ENCODE data around the gene GPR55. TPM values are rescaled to one million over a fixed set of nuclear protein-coding genes. Genes with fewer than 3 reads are reported as not detected.
A peak's percentile ranks its signal among the peaks of the same experiment; 100 is the strongest.

GPR55 gene
- total RNA-seq, 2 donors from 2014 or later = 3.8 to 8.3 TPM

- Mint-ChIP-seq H3K27ac (no peak overlapping the region), H3K4me1 (peaks cover 22% of the 10 kb centered on the region), H3K36me3 (ENCODE audit: low read depth) (peaks cover 8% of the 10 kb centered on the region), H3K4me3 (no peak overlapping the region), H3K27me3 (peaks cover 16% of the 10 kb centered on the region)
- peak; percentile 41 for ATAC-seq
- H3K9me3 ChIP-seq (ENCODE audit: control insufficient read depth, low read length, poor library complexity, severe bottlenecking) = no peaks in the 10 kb centered on the region
- DNase-seq = no peak
Measured at GRCh38 chr2:230913406-230914143, 11.5 kb downstream of the GPR55 start.

DNA sequence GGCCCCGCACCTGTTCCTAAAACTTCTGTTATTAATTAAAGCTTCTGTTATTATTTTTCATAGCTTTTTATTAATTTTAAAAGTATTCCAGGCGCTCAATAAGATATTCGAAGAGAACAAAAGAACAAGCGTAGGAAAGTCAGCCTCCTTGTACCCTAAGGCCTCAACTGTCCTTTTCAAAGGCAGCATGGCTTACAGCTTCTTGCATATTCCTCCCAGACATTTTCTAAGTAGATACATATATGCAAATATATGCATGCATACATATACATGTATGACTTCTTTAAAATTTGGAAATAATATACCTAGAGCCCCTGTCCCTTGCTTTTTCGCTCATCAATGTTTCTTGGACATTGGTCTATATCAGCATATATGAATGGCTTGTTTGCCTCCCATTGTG is 12.3 kb downstream of the GPR55 start:
- H3K27ac Mint-ChIP-seq = no peak overlapping the region
- H3K9me3 ChIP-seq (ENCODE audit: control insufficient read depth, low read length, poor library complexity, severe bottlenecking) = no peaks in the 10 kb centered on the region
- ATAC-seq = no peak
- peaks cover 24% of the 10 kb centered on the region for H3K4me1 Mint-ChIP-seq
- no peak for DNase-seq
- H3K4me3 Mint-ChIP-seq = no peak overlapping the region
- H3K36me3 Mint-ChIP-seq (ENCODE audit: low read depth) = peaks cover 8% of the 10 kb centered on the region
- H3K27me3 Mint-ChIP-seq = peaks cover 16% of the 10 kb centered on the region

DNA sequence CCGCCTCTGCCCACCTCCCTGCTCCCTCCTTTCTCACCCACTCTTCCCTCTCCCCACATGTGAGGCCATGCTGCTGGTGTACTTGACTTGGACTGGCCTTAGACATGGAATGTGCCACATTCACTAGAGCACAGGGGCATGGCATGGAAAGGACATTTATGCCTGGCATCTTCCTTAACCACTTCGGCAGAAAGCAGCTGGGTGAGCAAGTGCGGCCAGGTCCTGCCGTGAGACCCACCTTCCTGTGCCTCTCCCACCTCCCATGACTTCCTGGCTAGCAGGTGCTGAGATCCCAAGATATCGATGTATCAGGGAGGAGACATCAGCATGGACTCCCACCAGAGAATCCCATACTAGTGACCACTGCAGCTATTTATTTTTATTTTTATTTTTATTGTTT is 13.0 kb downstream of the GPR55 start:
- H3K27me3 Mint-ChIP-seq = peaks cover 16% of the 10 kb centered on the region
- H3K4me1 Mint-ChIP-seq = peaks cover 24% of the 10 kb centered on the region
- DNase-seq (no peak), ATAC-seq (no peak)
- H3K4me3 Mint-ChIP-seq = no peak overlapping the region
- H3K27ac Mint-ChIP-seq = no peak overlapping the region
- peaks cover 8% of the 10 kb centered on the region for H3K36me3 Mint-ChIP-seq (ENCODE audit: low read depth)
- no peaks in the 10 kb centered on the region for H3K9me3 ChIP-seq (ENCODE audit: control insufficient read depth, low read length, poor library complexity, severe bottlenecking)

DNA sequence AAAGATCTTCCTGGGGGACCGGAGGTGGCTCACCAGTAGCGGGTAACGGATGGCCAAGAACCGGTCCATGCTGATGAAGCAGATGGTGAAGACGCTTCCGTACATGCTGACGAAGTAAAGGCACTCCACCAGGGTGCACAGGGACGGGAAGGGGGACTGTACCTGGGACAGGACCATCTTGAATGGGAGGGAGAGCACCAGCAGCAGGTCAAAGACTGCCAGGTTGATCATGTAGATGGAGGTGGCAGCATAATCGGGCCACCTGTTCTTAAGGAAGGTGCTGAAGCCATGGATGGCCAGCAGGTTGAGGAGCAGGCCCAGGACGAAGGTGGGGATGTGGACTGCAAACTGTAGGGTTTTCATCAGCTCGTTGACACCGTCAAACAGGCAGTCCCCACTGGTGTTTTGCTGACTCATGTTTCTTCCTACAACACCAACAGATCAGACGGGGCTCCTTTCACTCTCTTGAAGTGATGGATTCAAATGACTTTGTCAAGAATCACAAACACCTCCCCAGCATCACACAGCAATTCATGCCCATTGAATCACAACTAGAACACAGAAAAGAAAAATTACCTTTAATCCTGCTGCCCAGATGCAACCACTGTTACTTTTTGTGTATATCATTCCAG is 14.4 kb downstream of the GPR55 start:
- Mint-ChIP-seq H3K4me1 (peaks cover 30% of the 10 kb centered on the region), H3K27ac (no peak overlapping the region), H3K27me3 (peaks cover 16% of the 10 kb centered on the region), H3K4me3 (no peak overlapping the region), H3K36me3 (ENCODE audit: low read depth) (peaks cover 8% of the 10 kb centered on the region)
- DNase-seq (no peak), ATAC-seq (no peak)
- H3K9me3 ChIP-seq (ENCODE audit: control insufficient read depth, low read length, poor library complexity, severe bottlenecking) = no peaks in the 10 kb centered on the region

- peak overlapping the region; percentile 22 for H3K27ac Mint-ChIP-seq
- peaks cover 8% of the 10 kb centered on the region for H3K36me3 Mint-ChIP-seq (ENCODE audit: low read depth)
- H3K27me3 Mint-ChIP-seq = peaks cover 14% of the 10 kb centered on the region
- DNase-seq (no peak), ATAC-seq (no peak)
- no peak overlapping the region for H3K4me3 Mint-ChIP-seq
- peaks cover 34% of the 10 kb centered on the region for H3K4me1 Mint-ChIP-seq
- H3K9me3 ChIP-seq (ENCODE audit: control insufficient read depth, low read length, poor library complexity, severe bottlenecking) = no peaks in the 10 kb centered on the region
Measured at GRCh38 chr2:230909841-230910545, 15.0 kb downstream of the GPR55 start.

GRCh38 chr2:230908595-230909191 is 16.3 kb downstream of the GPR55 start:
- H3K9me3 ChIP-seq (ENCODE audit: control insufficient read depth, low read length, poor library complexity, severe bottlenecking) = no peaks in the 10 kb centered on the region
- H3K4me1 Mint-ChIP-seq = peaks cover 32% of the 10 kb centered on the region
- H3K27me3 Mint-ChIP-seq = peaks cover 8% of the 10 kb centered on the region
- no peak overlapping the region for H3K4me3 Mint-ChIP-seq
- no peak for DNase-seq
- ATAC-seq = no peak
- H3K36me3 Mint-ChIP-seq (ENCODE audit: low read depth) = peaks cover 6% of the 10 kb centered on the region
- H3K27ac Mint-ChIP-seq = peak overlapping the region; percentile 87

DNA sequence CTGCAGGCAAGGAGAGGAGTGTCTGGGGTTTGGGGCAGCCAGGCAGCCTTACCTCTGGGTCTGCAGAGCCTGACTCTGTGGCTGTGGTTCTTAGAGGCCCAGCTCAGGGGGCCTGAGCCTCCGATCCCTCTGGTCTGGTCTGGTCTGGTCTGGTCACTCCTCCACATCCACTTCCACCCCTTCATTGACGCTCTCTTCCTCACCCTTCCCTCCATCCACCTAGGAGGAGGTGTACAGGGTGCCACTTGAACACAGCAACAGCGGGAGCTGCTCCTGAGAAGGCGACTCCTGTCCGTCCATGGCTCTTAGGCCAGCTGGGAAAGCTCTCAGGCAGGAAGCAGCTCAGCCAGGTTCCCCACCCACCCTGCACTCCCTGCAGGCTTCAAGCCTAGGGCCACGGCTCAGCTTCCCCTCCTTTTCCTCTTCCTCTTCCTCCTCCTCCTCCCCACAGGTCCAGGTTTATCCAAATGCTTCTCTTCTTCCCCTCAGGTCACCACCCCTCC is 16.9 kb downstream of the GPR55 start:
- Mint-ChIP-seq H3K4me3 (no peak overlapping the region), H3K27me3 (peaks cover 4% of the 10 kb centered on the region), H3K36me3 (ENCODE audit: low read depth) (peaks cover 6% of the 10 kb centered on the region), H3K27ac (peak overlapping the region; percentile 87), H3K4me1 (peaks cover 29% of the 10 kb centered on the region)
- no peak for DNase-seq
- ATAC-seq = no peak
- no peaks in the 10 kb centered on the region for H3K9me3 ChIP-seq (ENCODE audit: control insufficient read depth, low read length, poor library complexity, severe bottlenecking)

DNA sequence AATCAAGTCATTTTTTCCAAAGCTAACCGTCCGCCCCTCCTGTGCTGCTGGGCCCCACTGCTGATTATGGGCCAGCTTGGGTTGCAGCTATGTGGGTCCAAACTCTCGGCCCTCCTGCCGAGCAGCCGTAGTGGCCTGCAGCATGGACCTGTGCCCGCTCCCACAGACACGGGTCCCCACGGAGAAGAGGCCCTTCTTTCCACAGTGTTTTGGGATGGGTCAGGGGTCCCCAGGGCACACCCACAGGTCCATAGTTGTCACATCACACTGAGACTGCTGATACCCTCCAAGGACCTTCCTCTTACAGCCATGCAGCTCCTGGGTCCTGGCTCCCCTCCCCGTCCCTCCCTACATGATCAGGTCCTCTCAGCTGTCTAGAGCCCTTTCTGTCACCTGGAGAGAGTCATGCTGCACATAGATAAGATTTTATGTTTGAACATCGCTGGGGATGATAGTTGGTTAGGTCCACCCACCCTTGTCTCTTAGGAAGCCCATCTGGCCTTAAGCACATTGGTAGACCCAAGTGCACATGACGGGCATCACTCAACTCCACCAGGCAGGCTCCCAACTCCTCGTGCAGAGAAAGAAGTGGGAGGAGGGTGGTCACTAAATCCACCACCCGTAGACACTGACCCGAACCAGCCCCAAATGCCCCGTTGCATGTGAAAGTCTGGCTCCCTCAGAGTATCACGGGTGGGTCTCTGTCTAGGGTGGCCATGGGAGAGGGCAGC is 17.5 kb downstream of the GPR55 start:
- Mint-ChIP-seq H3K27ac (no peak overlapping the region), H3K27me3 (peaks cover 4% of the 10 kb centered on the region), H3K4me1 (peaks cover 29% of the 10 kb centered on the region), H3K4me3 (no peak overlapping the region), H3K36me3 (ENCODE audit: low read depth) (peaks cover 6% of the 10 kb centered on the region)
- no peak for ATAC-seq
- no peak for DNase-seq
- no peaks in the 10 kb centered on the region for H3K9me3 ChIP-seq (ENCODE audit: control insufficient read depth, low read length, poor library complexity, severe bottlenecking)

- H3K9me3 ChIP-seq (ENCODE audit: control insufficient read depth, low read length, poor library complexity, severe bottlenecking) = no peaks in the 10 kb centered on the region
- H3K27me3 Mint-ChIP-seq = peaks cover 4% of the 10 kb centered on the region
- no peak overlapping the region for H3K27ac Mint-ChIP-seq
- ATAC-seq (no peak), DNase-seq (no peak)
- H3K4me1 Mint-ChIP-seq = peaks cover 33% of the 10 kb centered on the region
- no peak overlapping the region for H3K4me3 Mint-ChIP-seq
- peaks cover 6% of the 10 kb centered on the region for H3K36me3 Mint-ChIP-seq (ENCODE audit: low read depth)
Measured at GRCh38 chr2:230906471-230907230, 18.4 kb downstream of the GPR55 start.

- no peak overlapping the region for H3K4me3 Mint-ChIP-seq
- H3K36me3 Mint-ChIP-seq (ENCODE audit: low read depth) = peaks cover 6% of the 10 kb centered on the region
- peak in 2 of 3 donors; percentile 24 to 44 for DNase-seq
- no peak overlapping the region for H3K27ac Mint-ChIP-seq
- H3K9me3 ChIP-seq (ENCODE audit: control insufficient read depth, low read length, poor library complexity, severe bottlenecking) = no peaks in the 10 kb centered on the region
- H3K27me3 Mint-ChIP-seq = peaks cover 6% of the 10 kb centered on the region
- peaks cover 33% of the 10 kb centered on the region for H3K4me1 Mint-ChIP-seq
- peak; percentile 87 for ATAC-seq
Measured at GRCh38 chr2:230905448-230906421, 19.3 kb downstream of the GPR55 start.

DNA sequence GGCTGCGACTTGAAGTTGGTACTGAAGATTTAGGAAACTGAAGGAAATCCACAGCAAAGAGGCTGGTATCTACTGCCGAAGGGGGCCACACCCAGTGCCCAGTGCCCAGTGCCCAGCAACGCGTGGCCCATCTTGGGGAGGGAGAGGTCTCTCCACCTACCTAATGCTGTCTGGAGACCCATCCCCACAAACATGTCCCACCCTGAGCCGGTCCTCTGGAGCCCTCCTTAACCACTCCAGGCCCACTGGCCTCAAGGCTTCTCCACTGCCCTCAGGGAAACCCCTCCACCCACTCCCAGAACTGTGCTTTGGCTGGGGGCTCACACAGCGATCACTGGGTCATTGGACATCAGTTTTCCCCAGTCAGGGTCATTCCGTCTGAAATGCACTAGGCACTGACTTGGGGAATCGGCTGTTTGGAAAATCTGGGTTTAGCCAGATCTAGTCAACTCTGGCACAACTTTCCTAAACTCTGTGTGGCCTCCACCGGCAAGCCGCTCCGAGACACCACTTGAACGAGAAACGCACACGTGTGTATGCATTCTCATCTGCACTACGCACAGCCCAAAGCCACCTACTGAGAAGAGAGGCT is 20.1 kb downstream of the GPR55 start:
- peaks cover 14% of the 10 kb centered on the region for H3K27me3 Mint-ChIP-seq
- no peak overlapping the region for H3K4me3 Mint-ChIP-seq
- no peak overlapping the region for H3K27ac Mint-ChIP-seq
- no peak for DNase-seq
- no peaks in the 10 kb centered on the region for H3K9me3 ChIP-seq (ENCODE audit: control insufficient read depth, low read length, poor library complexity, severe bottlenecking)
- peaks cover 6% of the 10 kb centered on the region for H3K36me3 Mint-ChIP-seq (ENCODE audit: low read depth)
- no peak for ATAC-seq
- H3K4me1 Mint-ChIP-seq = peaks cover 31% of the 10 kb centered on the region

Data from T-helper 17 cell (primary cell).